WERI-Rb-1 (cell line): Measurements from ENCODE around the gene DMXL1.
"Not testable (repeated sequence)": the region's sequence is repeated elsewhere in the genome, so short reads cannot be mapped to it uniquely, and the experiment has no call there.

Experiments used
- DNase-seq: peaks from one replicate; pipeline ENCODE4 v3.0.0-alpha.2; 2020
- H3K27ac ChIP-seq: fragments of 250-450 bp; sonication (Bioruptor Pico); 2 replicates; pipeline ENCODE4 v1.5.1; 2020; ENCODE audit warnings: mild to moderate bottlenecking, moderate library complexity
- H3K27me3 ChIP-seq: fragments of 250-450 bp; sonication (Bioruptor Pico); 2 replicates; pipeline ENCODE4 v1.5.1; 2021; ENCODE audit warnings: mild to moderate bottlenecking, low read depth, moderate library complexity; ENCODE audit not compliant: insufficient read depth, severe bottlenecking
- H3K36me3 ChIP-seq: fragments of 250-450 bp; sonication (Bioruptor Pico); 2 replicates; pipeline ENCODE4 v1.5.1; 2020; ENCODE audit warnings: mild to moderate bottlenecking, moderate library complexity
- H3K4me3 ChIP-seq: 2 replicates; pipeline ENCODE4 v1.5.1; 2011; ENCODE audit warnings: low read depth, mild to moderate bottlenecking, control low read depth, low read length
- H3K9me3 ChIP-seq: fragments of 250-450 bp; sonication (Bioruptor Pico); 2 replicates; pipeline ENCODE4 v1.5.1; 2021; ENCODE audit warnings: mild to moderate bottlenecking, moderate library complexity; ENCODE audit not compliant: severe bottlenecking
- TF ChIP-seq, protein P1 (sequence below): IDR thresholded peaks from 2 replicates; pipeline ENCODE4 v1.5.1; 2011; ENCODE audit warnings: low read depth, mild to moderate bottlenecking, control low read depth, inconsistent platforms, low read length

Gene DMXL1

GRCh38 chr5:119123280-119123679 lies 52.4 kb downstream of the DMXL1 start:
- no peak for DNase-seq
- H3K9me3 ChIP-seq: no peaks in the 10 kb centered on the region
- no peak overlapping the region for H3K4me3 ChIP-seq
- H3K27me3 ChIP-seq: no peaks in the 10 kb centered on the region
- H3K36me3 ChIP-seq: peaks cover 15% of the 10 kb centered on the region
- no peak overlapping the region for H3K27ac ChIP-seq
- TF ChIP-seq, protein P1, sequence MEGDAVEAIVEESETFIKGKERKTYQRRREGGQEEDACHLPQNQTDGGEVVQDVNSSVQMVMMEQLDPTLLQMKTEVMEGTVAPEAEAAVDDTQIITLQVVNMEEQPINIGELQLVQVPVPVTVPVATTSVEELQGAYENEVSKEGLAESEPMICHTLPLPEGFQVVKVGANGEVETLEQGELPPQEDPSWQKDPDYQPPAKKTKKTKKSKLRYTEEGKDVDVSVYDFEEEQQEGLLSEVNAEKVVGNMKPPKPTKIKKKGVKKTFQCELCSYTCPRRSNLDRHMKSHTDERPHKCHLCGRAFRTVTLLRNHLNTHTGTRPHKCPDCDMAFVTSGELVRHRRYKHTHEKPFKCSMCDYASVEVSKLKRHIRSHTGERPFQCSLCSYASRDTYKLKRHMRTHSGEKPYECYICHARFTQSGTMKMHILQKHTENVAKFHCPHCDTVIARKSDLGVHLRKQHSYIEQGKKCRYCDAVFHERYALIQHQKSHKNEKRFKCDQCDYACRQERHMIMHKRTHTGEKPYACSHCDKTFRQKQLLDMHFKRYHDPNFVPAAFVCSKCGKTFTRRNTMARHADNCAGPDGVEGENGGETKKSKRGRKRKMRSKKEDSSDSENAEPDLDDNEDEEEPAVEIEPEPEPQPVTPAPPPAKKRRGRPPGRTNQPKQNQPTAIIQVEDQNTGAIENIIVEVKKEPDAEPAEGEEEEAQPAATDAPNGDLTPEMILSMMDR: no peak

DNA sequence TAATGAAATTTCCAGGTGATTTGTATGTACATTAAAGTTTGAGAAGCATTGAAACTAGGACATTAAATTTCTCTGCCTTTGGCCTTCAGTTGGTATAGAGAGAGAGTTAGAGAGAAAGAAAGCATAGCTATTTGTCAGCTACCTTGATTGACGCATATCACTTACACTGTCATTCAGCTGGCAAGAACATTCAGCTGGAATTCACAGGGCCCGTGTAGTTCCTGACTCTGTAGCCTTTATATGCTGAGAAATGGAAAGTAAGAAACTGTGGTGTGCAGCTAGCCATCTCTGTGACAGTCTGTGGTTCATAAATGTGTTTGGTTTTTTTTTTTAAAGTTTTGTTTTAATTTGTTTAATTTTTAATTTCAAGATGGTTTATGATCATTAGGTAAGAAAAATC lies 58.9 kb downstream of the DMXL1 start:
- H3K9me3 ChIP-seq: no peaks in the 10 kb centered on the region
- H3K36me3 ChIP-seq: peaks cover 11% of the 10 kb centered on the region

DNA sequence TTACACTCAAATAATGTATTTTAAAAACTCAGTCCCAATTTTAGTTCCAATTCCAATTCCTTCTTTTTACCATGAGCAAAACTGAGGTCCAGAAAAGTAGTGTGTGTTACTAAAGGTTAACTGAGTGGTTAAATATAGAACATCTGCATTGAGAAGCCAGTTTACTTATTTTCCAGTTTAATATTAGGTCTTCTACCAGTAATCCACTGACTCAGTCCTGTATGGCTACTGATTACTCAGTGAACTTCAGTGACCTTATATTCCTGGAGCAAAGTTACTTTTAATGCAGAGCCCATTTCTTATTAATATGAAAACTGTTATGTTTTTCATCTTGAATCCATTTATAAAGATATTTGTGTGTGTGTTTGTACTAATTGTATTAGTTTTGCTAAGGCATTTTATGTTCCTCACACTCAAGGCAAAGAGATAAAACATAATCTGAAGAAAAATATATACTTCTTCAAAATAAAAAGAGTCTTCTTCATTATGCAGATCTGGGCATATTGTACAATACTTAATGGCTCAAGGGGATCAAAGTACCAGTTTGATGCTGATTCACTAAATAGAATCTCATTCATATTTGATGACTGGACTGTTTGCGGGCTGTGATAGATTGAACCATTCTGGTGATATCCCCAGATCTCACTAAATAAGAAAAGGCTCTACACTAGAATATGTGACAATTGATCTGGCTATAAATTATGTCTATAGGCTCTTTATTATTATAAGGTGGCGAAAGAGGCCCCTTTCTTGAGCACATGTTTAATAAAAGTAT lies 60.8 kb downstream of the DMXL1 start:
- Histone ChIP-seq H3K9me3 (peaks cover 7% of the 10 kb centered on the region), H3K36me3 (peaks cover 19% of the 10 kb centered on the region), H3K27ac (no peak overlapping the region), H3K27me3 (no peaks in the 10 kb centered on the region), H3K4me3 (no peak overlapping the region)
- no peak for DNase-seq
- TF ChIP-seq, protein P1: no peak

More for the DNA sequence above, 58.9 kb downstream of the DMXL1 start:
- no peak for DNase-seq
- TF ChIP-seq, protein P1: no peak
- Histone ChIP-seq H3K27me3 (no peaks in the 10 kb centered on the region), H3K27ac (no peak overlapping the region), H3K4me3 (no peak overlapping the region)

DNA sequence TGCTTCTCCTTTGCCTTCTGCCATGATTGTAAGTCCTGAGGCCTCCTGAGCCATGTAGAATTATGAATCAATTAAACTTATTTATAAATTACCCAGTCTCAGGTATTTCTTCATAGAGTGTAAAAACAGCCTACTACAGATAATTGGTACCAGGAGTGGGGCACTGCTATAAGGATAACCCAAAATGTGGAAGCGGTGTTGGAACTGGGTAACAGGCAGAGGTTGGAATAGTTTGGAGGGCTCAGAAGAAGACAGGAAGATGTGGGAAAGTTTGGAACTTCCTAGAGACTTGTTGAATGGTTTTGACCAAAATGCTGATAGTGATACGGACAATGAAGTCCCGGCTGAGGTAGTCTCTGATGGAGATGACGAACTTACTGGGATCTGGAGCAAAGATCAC lies 64.9 kb downstream of the DMXL1 start:
- H3K4me3 ChIP-seq: not testable (repeated sequence)
- H3K36me3 ChIP-seq: peaks cover 26% of the 10 kb centered on the region

DNA sequence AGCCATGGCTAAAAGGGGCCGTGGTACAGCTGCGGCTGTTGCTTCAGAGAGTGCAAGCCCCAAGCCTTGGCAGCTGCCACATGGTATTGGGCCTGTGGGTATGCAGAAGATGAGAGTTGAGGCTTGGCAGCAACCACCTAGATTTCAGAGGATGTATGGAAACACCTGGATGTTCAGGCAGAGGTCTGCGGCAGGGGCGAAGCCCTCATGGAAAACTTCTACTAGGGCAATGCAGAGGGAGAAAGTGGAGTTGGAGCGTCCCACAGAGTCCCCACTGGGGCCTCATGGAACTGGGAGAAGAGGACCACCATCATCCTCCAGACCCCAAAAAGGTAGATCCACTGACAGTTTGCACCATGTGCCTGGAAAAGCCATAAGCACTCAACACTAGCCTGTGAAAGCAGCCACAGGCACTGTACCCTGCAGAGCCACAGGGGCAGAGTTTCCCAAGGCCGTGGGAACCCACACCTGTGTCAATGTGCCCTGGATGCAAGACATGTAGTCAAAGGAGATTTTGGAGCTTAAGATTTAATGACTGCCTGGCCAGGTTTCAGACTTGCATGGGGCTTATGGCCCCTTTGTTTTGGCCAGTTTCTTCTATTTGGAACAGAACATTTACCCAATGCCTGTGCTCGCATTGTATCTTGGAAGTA lies 65.9 kb downstream of the DMXL1 start:
- TF ChIP-seq, protein P1: no peak
- H3K9me3 ChIP-seq: peaks cover 16% of the 10 kb centered on the region
- no peak for DNase-seq

More for the DNA sequence above, 64.9 kb downstream of the DMXL1 start:
- H3K9me3 ChIP-seq: peaks cover 16% of the 10 kb centered on the region
- not testable (repeated sequence) for DNase-seq, H3K27me3 ChIP-seq, H3K27ac ChIP-seq

GRCh38 chr5:119153629-119154028 lies 82.7 kb downstream of the DMXL1 start:
- Histone ChIP-seq H3K27ac (no peak overlapping the region), H3K27me3 (no peaks in the 10 kb centered on the region), H3K36me3 (peaks cover 27% of the 10 kb centered on the region), H3K9me3 (no peaks in the 10 kb centered on the region), H3K4me3 (no peak overlapping the region)
- DNase-seq: no peak
- TF ChIP-seq, protein P1: no peak

More for the DNA sequence above, 65.9 kb downstream of the DMXL1 start:
- Histone ChIP-seq H3K36me3 (peaks cover 26% of the 10 kb centered on the region), H3K27ac (no peak overlapping the region), H3K27me3 (no peaks in the 10 kb centered on the region), H3K4me3 (no peak overlapping the region)
